Measurements from ENCODE around the gene PLEKHG5. TPM values are rescaled to one million over a fixed set of nuclear protein-coding genes. Genes with fewer than 3 reads are reported as not detected.

The PLEKHG5 gene
- total and polyA plus RNA-seq, 4 donors: 0.28 to 1.9 (median 1.1) TPM

GRCh38 chr1:6531996-6532395 is 40.5 kb upstream of the PLEKHG5 start (continued):
- no peak for TF ChIP-seq RAD21 (IDR thresholded peaks at IDR 0.05)
- TF ChIP-seq EGR1 (IDR thresholded peaks at IDR 0.05; ENCODE audit: low read depth in 2 of 2): no peak
- TF ChIP-seq, protein P1, sequence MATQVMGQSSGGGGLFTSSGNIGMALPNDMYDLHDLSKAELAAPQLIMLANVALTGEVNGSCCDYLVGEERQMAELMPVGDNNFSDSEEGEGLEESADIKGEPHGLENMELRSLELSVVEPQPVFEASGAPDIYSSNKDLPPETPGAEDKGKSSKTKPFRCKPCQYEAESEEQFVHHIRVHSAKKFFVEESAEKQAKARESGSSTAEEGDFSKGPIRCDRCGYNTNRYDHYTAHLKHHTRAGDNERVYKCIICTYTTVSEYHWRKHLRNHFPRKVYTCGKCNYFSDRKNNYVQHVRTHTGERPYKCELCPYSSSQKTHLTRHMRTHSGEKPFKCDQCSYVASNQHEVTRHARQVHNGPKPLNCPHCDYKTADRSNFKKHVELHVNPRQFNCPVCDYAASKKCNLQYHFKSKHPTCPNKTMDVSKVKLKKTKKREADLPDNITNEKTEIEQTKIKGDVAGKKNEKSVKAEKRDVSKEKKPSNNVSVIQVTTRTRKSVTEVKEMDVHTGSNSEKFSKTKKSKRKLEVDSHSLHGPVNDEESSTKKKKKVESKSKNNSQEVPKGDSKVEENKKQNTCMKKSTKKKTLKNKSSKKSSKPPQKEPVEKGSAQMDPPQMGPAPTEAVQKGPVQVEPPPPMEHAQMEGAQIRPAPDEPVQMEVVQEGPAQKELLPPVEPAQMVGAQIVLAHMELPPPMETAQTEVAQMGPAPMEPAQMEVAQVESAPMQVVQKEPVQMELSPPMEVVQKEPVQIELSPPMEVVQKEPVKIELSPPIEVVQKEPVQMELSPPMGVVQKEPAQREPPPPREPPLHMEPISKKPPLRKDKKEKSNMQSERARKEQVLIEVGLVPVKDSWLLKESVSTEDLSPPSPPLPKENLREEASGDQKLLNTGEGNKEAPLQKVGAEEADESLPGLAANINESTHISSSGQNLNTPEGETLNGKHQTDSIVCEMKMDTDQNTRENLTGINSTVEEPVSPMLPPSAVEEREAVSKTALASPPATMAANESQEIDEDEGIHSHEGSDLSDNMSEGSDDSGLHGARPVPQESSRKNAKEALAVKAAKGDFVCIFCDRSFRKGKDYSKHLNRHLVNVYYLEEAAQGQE (IDR thresholded peaks at IDR 0.05): no peak
- no peak for TF ChIP-seq HNF4A (conservative IDR thresholded peaks at IDR 0.05)

- Histone ChIP-seq H3K27me3 (ENCODE audit: control insufficient read depth in 4 of 4, insufficient read depth in 4 of 4, low read length in 3 of 4) (no peaks in the 10 kb centered on the region), H3K36me3 (ENCODE audit: control insufficient read depth in 4 of 4, insufficient read depth in 3 of 4, low read depth in 1 of 4, low read length in 3 of 4) (peaks cover 21 to 56% (median 46%) of the 10 kb centered on the region in 4 donors), H3K9ac (ENCODE audit: low read depth in 1 of 2, low read length in 2 of 2) (no peak overlapping the region), H3K4me3 (ENCODE audit: low read depth in 1 of 3, low read length in 3 of 3) (no peak overlapping the region), H3K27ac (ENCODE audit: low read depth in 1 of 2, low read length in 2 of 2) (no peak overlapping the region), H3K4me1 (ENCODE audit: control insufficient read depth in 4 of 4, insufficient read depth in 4 of 4, low read length in 3 of 4) (peaks cover 0 to 12% (median 9%) of the 10 kb centered on the region in 4 donors), H3K9me3 (ENCODE audit: control insufficient read depth in 4 of 4, low read length in 3 of 4) (no peaks in the 10 kb centered on the region)
- DNase-seq (ENCODE audit: low spot score): no peak
- WGBS: 98% methylated on average over 13 of the region's 13 CpGs
- TF ChIP-seq MAX (IDR thresholded peaks at IDR 0.05) (no peak), FOXA1 (IDR thresholded peaks at IDR 0.05) (no peak), HNF4A (conservative IDR thresholded peaks at IDR 0.05) (no peak), GABPA (IDR thresholded peaks at IDR 0.05 in 1 of 2, conservative IDR thresholded peaks at IDR 0.05 in 1 of 2) (no peak), ATF3 (IDR thresholded peaks at IDR 0.05) (no peak), EGR1 (IDR thresholded peaks at IDR 0.05; ENCODE audit: low read depth in 2 of 2) (no peak), RXRA (IDR thresholded peaks at IDR 0.05) (no peak)
Observed at GRCh38 chr1:6530504-6531160, 39.2 kb upstream of the PLEKHG5 start.

DNA sequence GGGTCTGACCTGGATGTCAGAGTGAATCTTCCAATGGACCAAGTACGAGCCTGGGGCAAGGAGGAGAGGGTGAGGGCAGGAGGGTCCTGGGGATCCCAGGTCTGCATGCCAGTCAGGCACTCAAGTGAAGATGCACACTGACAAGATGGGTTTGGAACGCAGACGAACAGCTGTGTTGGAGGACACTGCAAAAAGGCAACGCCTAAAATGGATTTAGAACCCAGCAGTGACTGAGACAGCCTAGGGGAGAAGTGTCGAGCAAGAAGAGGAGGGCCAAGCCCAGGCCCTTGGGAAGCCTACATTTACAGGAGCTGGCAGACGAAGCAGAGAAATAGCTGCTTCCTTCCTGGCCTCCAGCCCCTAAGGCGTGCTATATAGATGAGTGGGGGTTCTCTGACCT is 37.0 kb upstream of the PLEKHG5 start:
- H3K36me3 ChIP-seq (ENCODE audit: control insufficient read depth in 4 of 4, insufficient read depth in 3 of 4, low read depth in 1 of 4, low read length in 3 of 4): peaks cover 26 to 62% (median 49%) of the 10 kb centered on the region in 4 donors
- no peak overlapping the region for H3K27ac ChIP-seq (ENCODE audit: low read depth in 1 of 2, low read length in 2 of 2)
- DNase-seq (ENCODE audit: low spot score): no peak
- TF ChIP-seq HNF4G (IDR thresholded peaks at IDR 0.05) (no peak), RAD21 (IDR thresholded peaks at IDR 0.05) (no peak), ATF3 (IDR thresholded peaks at IDR 0.05) (no peak), MAX (IDR thresholded peaks at IDR 0.05) (no peak), RXRA (IDR thresholded peaks at IDR 0.05) (no peak), HNF4A (conservative IDR thresholded peaks at IDR 0.05) (no peak), TAF1 (conservative IDR thresholded peaks at IDR 0.05) (no peak), EGR1 (IDR thresholded peaks at IDR 0.05; ENCODE audit: low read depth in 2 of 2) (no peak), YY1 (IDR thresholded peaks at IDR 0.05) (no peak), NR2F2 (IDR thresholded peaks at IDR 0.05) (no peak), SP1 (IDR thresholded peaks at IDR 0.05) (no peak), GABPA (IDR thresholded peaks at IDR 0.05 in 1 of 2, conservative IDR thresholded peaks at IDR 0.05 in 1 of 2) (no peak), FOXA1 (IDR thresholded peaks at IDR 0.05) (no peak)
- TF ChIP-seq, protein P2, sequence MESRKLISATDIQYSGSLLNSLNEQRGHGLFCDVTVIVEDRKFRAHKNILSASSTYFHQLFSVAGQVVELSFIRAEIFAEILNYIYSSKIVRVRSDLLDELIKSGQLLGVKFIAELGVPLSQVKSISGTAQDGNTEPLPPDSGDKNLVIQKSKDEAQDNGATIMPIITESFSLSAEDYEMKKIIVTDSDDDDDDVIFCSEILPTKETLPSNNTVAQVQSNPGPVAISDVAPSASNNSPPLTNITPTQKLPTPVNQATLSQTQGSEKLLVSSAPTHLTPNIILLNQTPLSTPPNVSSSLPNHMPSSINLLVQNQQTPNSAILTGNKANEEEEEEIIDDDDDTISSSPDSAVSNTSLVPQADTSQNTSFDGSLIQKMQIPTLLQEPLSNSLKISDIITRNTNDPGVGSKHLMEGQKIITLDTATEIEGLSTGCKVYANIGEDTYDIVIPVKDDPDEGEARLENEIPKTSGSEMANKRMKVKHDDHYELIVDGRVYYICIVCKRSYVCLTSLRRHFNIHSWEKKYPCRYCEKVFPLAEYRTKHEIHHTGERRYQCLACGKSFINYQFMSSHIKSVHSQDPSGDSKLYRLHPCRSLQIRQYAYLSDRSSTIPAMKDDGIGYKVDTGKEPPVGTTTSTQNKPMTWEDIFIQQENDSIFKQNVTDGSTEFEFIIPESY (IDR thresholded peaks at IDR 0.05): no peak
- TF ChIP-seq, protein P1 (IDR thresholded peaks at IDR 0.05): no peak

More for the DNA sequence above, 37.0 kb upstream of the PLEKHG5 start:
- H3K4me3 ChIP-seq (ENCODE audit: low read depth in 1 of 3, low read length in 3 of 3): no peak overlapping the region
- H3K27me3 ChIP-seq (ENCODE audit: control insufficient read depth in 4 of 4, insufficient read depth in 4 of 4, low read length in 3 of 4): no peaks in the 10 kb centered on the region
- H3K9me3 ChIP-seq (ENCODE audit: control insufficient read depth in 4 of 4, low read length in 3 of 4): no peaks in the 10 kb centered on the region
- no peak overlapping the region for H3K9ac ChIP-seq (ENCODE audit: low read depth in 1 of 2, low read length in 2 of 2)
- 93% methylated on average over 7 of the region's 7 CpGs for WGBS
- peaks cover 0 to 1% (median 0%) of the 10 kb centered on the region in 4 donors for H3K4me1 ChIP-seq (ENCODE audit: control insufficient read depth in 4 of 4, insufficient read depth in 4 of 4, low read length in 3 of 4)
